K562 (cell line): ENCODE data around the gene TMEM252. TPM values are rescaled to one million over a fixed set of nuclear protein-coding genes. Genes with fewer than 3 reads are reported as not detected.

Source experiments
- ARID2 ChIP-seq: fragments of 450-650 bp; IDR thresholded peaks from 2 replicates; pipeline ENCODE4 v1.6.1; 2017; ENCODE audit warnings: antibody characterized with exemption, mild to moderate bottlenecking
- JUN ChIP-seq, 2 experiments: sonication (generic) in 1 of 2; formaldehyde crosslinking in 1 of 2; IDR thresholded peaks; 2 replicates each; pipeline versions ENCODE4 v1.6.1 to v1.8.0; 2012 to 2022; ENCODE audit warnings: borderline replicate concordance in 2 of 2, mild to moderate bottlenecking in 2 of 2, improper control_type of control experiment in 1 of 2, low read depth in 1 of 2, low read length in 1 of 2, missing genetic modification reagents in 1 of 2
- RFX5 ChIP-seq: IDR thresholded peaks from 2 replicates; pipeline ENCODE4 v1.6.1; 2011; ENCODE audit warnings: low read depth, mild to moderate bottlenecking, improper control_type of control experiment, low read length
- SETDB1 ChIP-seq: IDR thresholded peaks from one replicate; pipeline ENCODE4 v1.6.1; 2012; ENCODE audit warnings: low read length, control low read depth, inconsistent platforms
- SIN3A ChIP-seq, 2 experiments: fragments of 150-350 bp in 1 of 2; IDR thresholded peaks; 2 replicates each; pipeline ENCODE4 v1.6.1; 2011 to 2016; ENCODE audit warnings: borderline replicate concordance in 2 of 2, low read depth in 2 of 2, low read length in 2 of 2, mild to moderate bottlenecking in 2 of 2, moderate library complexity in 2 of 2; ENCODE audit not compliant: control insufficient read depth in 1 of 2
- TFAM ChIP-seq: fragments of 250-450 bp; sonication (Bioruptor Pico); conservative IDR thresholded peaks from 2 replicates; pipeline ENCODE4 v1.5.0; 2021; ENCODE audit warnings: mild to moderate bottlenecking, moderate library complexity
- ZNF121 ChIP-seq: sonication (generic); formaldehyde crosslinking; conservative IDR thresholded peaks from 2 replicates; pipeline ENCODE4 v1.8.0; 2022; ENCODE audit warnings: missing genetic modification reagents
- ZNF23 ChIP-seq: fragments of 250-450 bp; sonication (Bioruptor Pico); IDR thresholded peaks from 2 replicates; pipeline ENCODE4 v1.4.0; 2020; ENCODE audit warnings: mild to moderate bottlenecking
- ZNF764 ChIP-seq: fragments of 250-450 bp; sonication (Bioruptor Pico); IDR thresholded peaks from 2 replicates; pipeline ENCODE4 v1.4.0; 2020; ENCODE audit warnings: low read depth, mild to moderate bottlenecking, moderate library complexity
- polyA plus RNA-seq, 8 experiments: library from polyadenylated mRNA; depleted of rRNA in 4 of 8; stranded (reverse) in 5 of 8; unstranded in 3 of 8; fragments of >200 nt; fragmentation: Nextera tagmentation in 2 of 8; fragmentation: Illumina TruSeq in 1 of 8; extraction: Ambion mirVana in 2 of 8; extraction: Trizol in 1 of 8; gene quantifications; 2 replicates each; pipeline versions ENCODE4 v1.2.1 to v1.2.3, GENCODE V29; 2011 to 2014; ENCODE audit warnings: inconsistent platforms in 1 of 8, missing spikeins in 1 of 8
- total RNA-seq, 7 experiments: library from RNA; depleted of rRNA in 6 of 7; stranded (reverse); fragments of >200 nt in 6 of 7; fragmentation: Illumina TruSeq in 2 of 7; extraction: Trizol in 2 of 7; gene quantifications; 2 replicates each; pipeline versions ENCODE4 v1.2.1 to v1.2.3, GENCODE V29; 2011 to 2021; ENCODE audit warnings: low replicate concordance in 1 of 7
- TF ChIP-seq, protein P1 (sequence below): sonication (generic); formaldehyde crosslinking; IDR thresholded peaks from 2 replicates; pipeline ENCODE4 v1.8.1; 2023; ENCODE audit warnings: mild to moderate bottlenecking, missing genetic modification reagents
- TF ChIP-seq, protein P2 (sequence below), 2 experiments: fragments of 450-650 bp; formaldehyde crosslinking in 1 of 2; IDR thresholded peaks; 2 replicates each; pipeline versions ENCODE4 v1.4.0 to v1.6.1; 2014 to 2020; ENCODE audit warnings: mild to moderate bottlenecking in 2 of 2, borderline replicate concordance in 1 of 2, low read depth in 1 of 2
- TF ChIP-seq, protein P3 (sequence below): fragments of 250-450 bp; sonication (Bioruptor Pico); IDR thresholded peaks from 2 replicates; pipeline ENCODE4 v1.8.0; 2021; ENCODE audit warnings: moderate library complexity, mild to moderate bottlenecking, inconsistent platforms

The TMEM252 gene
- total and polyA plus RNA-seq, 9 of the 15 experiments (the other 6 are each of a cell fraction or from before 2014, with no cell fraction given), result not detected

DNA sequence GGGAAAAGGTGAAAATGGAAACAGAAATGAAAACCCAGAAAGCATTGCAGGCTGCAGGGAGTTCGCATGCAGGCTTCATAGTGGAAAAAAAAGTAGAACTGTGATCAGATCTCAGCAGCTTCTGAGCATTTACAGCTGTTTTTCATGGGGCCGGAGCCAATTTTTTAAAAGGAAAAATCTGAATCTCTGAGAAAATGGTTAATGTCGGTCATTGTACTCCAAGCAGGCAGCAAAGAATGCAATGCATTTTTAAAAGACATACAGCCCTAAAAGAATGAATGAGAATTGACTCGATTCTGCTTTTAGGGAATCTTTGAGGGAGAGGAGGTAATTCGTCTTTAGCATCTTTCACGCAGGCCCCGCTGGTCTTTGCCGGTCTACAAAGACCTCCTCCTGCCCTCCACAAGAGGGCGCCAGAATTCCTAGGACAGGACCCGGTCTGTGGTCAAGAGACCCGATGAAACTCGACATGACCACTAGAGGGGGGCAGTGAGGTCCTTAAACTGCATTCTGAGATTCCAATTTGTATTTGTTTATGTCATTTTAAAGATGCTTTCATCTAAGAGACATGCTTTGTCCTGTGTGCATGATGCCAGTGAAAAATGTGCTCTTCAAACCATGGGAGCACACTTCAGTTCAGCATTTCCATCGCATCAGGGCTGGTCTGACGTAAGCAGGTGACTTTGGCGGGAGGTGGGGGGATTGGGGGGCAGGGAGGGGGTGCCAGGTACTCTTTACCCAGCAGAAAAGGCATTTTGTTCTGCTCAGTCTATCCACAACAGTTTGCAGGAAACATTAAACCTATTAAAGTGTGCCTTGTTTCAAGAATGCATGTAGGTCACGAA, 43.7 kb upstream of the TMEM252 start (continued):
- TF ChIP-seq, protein P1, sequence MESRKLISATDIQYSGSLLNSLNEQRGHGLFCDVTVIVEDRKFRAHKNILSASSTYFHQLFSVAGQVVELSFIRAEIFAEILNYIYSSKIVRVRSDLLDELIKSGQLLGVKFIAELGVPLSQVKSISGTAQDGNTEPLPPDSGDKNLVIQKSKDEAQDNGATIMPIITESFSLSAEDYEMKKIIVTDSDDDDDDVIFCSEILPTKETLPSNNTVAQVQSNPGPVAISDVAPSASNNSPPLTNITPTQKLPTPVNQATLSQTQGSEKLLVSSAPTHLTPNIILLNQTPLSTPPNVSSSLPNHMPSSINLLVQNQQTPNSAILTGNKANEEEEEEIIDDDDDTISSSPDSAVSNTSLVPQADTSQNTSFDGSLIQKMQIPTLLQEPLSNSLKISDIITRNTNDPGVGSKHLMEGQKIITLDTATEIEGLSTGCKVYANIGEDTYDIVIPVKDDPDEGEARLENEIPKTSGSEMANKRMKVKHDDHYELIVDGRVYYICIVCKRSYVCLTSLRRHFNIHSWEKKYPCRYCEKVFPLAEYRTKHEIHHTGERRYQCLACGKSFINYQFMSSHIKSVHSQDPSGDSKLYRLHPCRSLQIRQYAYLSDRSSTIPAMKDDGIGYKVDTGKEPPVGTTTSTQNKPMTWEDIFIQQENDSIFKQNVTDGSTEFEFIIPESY (CRISPR knock-in tag), result 0 out of 2 replicates have a peak, but pooled peaks have one; percentile 12
- TF ChIP-seq ZNF764, result no peak
- TF ChIP-seq, protein P2, sequence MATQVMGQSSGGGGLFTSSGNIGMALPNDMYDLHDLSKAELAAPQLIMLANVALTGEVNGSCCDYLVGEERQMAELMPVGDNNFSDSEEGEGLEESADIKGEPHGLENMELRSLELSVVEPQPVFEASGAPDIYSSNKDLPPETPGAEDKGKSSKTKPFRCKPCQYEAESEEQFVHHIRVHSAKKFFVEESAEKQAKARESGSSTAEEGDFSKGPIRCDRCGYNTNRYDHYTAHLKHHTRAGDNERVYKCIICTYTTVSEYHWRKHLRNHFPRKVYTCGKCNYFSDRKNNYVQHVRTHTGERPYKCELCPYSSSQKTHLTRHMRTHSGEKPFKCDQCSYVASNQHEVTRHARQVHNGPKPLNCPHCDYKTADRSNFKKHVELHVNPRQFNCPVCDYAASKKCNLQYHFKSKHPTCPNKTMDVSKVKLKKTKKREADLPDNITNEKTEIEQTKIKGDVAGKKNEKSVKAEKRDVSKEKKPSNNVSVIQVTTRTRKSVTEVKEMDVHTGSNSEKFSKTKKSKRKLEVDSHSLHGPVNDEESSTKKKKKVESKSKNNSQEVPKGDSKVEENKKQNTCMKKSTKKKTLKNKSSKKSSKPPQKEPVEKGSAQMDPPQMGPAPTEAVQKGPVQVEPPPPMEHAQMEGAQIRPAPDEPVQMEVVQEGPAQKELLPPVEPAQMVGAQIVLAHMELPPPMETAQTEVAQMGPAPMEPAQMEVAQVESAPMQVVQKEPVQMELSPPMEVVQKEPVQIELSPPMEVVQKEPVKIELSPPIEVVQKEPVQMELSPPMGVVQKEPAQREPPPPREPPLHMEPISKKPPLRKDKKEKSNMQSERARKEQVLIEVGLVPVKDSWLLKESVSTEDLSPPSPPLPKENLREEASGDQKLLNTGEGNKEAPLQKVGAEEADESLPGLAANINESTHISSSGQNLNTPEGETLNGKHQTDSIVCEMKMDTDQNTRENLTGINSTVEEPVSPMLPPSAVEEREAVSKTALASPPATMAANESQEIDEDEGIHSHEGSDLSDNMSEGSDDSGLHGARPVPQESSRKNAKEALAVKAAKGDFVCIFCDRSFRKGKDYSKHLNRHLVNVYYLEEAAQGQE (IDR thresholded peaks at IDR 0.05; ENCODE audit: borderline replicate concordance), result peak; percentile 93
- TF ChIP-seq, protein P2 (CRISPR knock-in tag; IDR thresholded peaks at IDR 0.05; ENCODE audit: low read depth), result no peak
- TF ChIP-seq, protein P3, sequence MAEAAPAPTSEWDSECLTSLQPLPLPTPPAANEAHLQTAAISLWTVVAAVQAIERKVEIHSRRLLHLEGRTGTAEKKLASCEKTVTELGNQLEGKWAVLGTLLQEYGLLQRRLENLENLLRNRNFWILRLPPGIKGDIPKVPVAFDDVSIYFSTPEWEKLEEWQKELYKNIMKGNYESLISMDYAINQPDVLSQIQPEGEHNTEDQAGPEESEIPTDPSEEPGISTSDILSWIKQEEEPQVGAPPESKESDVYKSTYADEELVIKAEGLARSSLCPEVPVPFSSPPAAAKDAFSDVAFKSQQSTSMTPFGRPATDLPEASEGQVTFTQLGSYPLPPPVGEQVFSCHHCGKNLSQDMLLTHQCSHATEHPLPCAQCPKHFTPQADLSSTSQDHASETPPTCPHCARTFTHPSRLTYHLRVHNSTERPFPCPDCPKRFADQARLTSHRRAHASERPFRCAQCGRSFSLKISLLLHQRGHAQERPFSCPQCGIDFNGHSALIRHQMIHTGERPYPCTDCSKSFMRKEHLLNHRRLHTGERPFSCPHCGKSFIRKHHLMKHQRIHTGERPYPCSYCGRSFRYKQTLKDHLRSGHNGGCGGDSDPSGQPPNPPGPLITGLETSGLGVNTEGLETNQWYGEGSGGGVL (CRISPR knock-in tag), result no peak
- TF ChIP-seq SETDB1, result no peak
- TF ChIP-seq RFX5, result no peak
- TF ChIP-seq TFAM (CRISPR knock-in tag), result no peak
- TF ChIP-seq ZNF121 (CRISPR knock-in tag), result no peak
- TF ChIP-seq ZNF23 (CRISPR knock-in tag), result no peak
- peak; percentile 84 for TF ChIP-seq ARID2
- TF ChIP-seq JUN (IDR thresholded peaks at IDR 0.05; ENCODE audit: borderline replicate concordance, low read depth, low read length), result no peak
- no peak for TF ChIP-seq JUN (CRISPR knock-in tag; IDR thresholded peaks at IDR 0.05; ENCODE audit: borderline replicate concordance)
- TF ChIP-seq SIN3A (IDR thresholded peaks at IDR 0.05; ENCODE audit: borderline replicate concordance in 2 of 2, control insufficient read depth in 1 of 2, low read depth in 2 of 2, low read length in 2 of 2), result no peak
